ENCODE results near the gene CLEC1B. TPM values are rescaled to one million over a fixed set of nuclear protein-coding genes. Genes with fewer than 3 reads are reported as not detected.
"Not testable (repeated sequence)": the region's sequence is repeated elsewhere in the genome, so short reads cannot be mapped to it uniquely, and the experiment has no call there.

Gene CLEC1B
- 10 to 100 TPM in 1 of 2 donors, under 1 TPM in 1; 0.94 to 21.1 TPM for total RNA-seq
- total RNA-seq = 0 reads per million in 2 donors

GRCh38 chr12:9999016-9999415, at the start of gene CLEC1B:
Gene CLEC1B, minus strand, starts transcription at chr12:9999121. Its CDS starts 21 bp downstream, at chr12:9999100.
- Mint-ChIP-seq H3K27me3 (peaks cover 40% of the 10 kb centered on the region), H3K4me1 (no peaks in the 10 kb centered on the region), H3K4me3 (no peak within 1 kb of the TSS), H3K27ac (no peak within 1 kb of the TSS), H3K36me3 (ENCODE audit: low read depth) (peaks cover under 1% of the 10 kb centered on the region)
- no peak for ATAC-seq
- no peak for DNase-seq
- H3K9me3 ChIP-seq (ENCODE audit: control insufficient read depth, low read length, poor library complexity, severe bottlenecking) = no peaks in the 10 kb centered on the region

- Mint-ChIP-seq H3K27me3 (peaks cover 76% of the 10 kb centered on the region), H3K4me1 (peaks cover 8% of the 10 kb centered on the region), H3K27ac (no peak overlapping the region), H3K36me3 (ENCODE audit: low read depth) (no peaks in the 10 kb centered on the region), H3K4me3 (no peak overlapping the region)
- ATAC-seq (no peak), DNase-seq (no peak)
- H3K9me3 ChIP-seq (ENCODE audit: control insufficient read depth, low read length, poor library complexity, severe bottlenecking) = no peaks in the 10 kb centered on the region
These were observed 49.6 kb upstream of the CLEC1B start for GRCh38 chr12:10048526-10048925.

- no peaks in the 10 kb centered on the region for H3K4me1 Mint-ChIP-seq
- H3K4me3 Mint-ChIP-seq = no peak overlapping the region
- peaks cover 2% of the 10 kb centered on the region for H3K36me3 Mint-ChIP-seq (ENCODE audit: low read depth)
- ATAC-seq = no peak
- H3K27ac Mint-ChIP-seq = no peak overlapping the region
- no peaks in the 10 kb centered on the region for H3K9me3 ChIP-seq (ENCODE audit: control insufficient read depth, low read length, poor library complexity, severe bottlenecking)
- no peak for DNase-seq
- H3K27me3 Mint-ChIP-seq = peaks cover 80% of the 10 kb centered on the region
These were observed 43.2 kb upstream of the CLEC1B start for GRCh38 chr12:10042167-10042566.

- peaks cover 4% of the 10 kb centered on the region for H3K36me3 Mint-ChIP-seq (ENCODE audit: low read depth)
- no peaks in the 10 kb centered on the region for H3K9me3 ChIP-seq (ENCODE audit: control insufficient read depth, low read length, poor library complexity, severe bottlenecking)
- peaks cover 79% of the 10 kb centered on the region for H3K27me3 Mint-ChIP-seq
- DNase-seq = no peak
- no peak overlapping the region for H3K4me3 Mint-ChIP-seq
- no peak overlapping the region for H3K27ac Mint-ChIP-seq
- no peaks in the 10 kb centered on the region for H3K4me1 Mint-ChIP-seq
- ATAC-seq = no peak
These were observed 35.0 kb upstream of the CLEC1B start for GRCh38 chr12:10033783-10034545.

- no peaks in the 10 kb centered on the region for H3K4me1 Mint-ChIP-seq
- H3K36me3 Mint-ChIP-seq (ENCODE audit: low read depth) = peaks cover 4% of the 10 kb centered on the region
- DNase-seq (no peak), ATAC-seq (no peak)
- no peaks in the 10 kb centered on the region for H3K9me3 ChIP-seq (ENCODE audit: control insufficient read depth, low read length, poor library complexity, severe bottlenecking)
- H3K27ac Mint-ChIP-seq = no peak overlapping the region
- H3K4me3 Mint-ChIP-seq = no peak overlapping the region
- peaks cover 60% of the 10 kb centered on the region for H3K27me3 Mint-ChIP-seq
These were observed 32.9 kb upstream of the CLEC1B start for GRCh38 chr12:10031771-10032175.

- Mint-ChIP-seq H3K27ac (no peak overlapping the region), H3K36me3 (ENCODE audit: low read depth) (peaks cover 4% of the 10 kb centered on the region), H3K4me1 (no peaks in the 10 kb centered on the region), H3K4me3 (no peak overlapping the region), H3K27me3 (peaks cover 55% of the 10 kb centered on the region)
- ATAC-seq (no peak), DNase-seq (no peak)
- no peaks in the 10 kb centered on the region for H3K9me3 ChIP-seq (ENCODE audit: control insufficient read depth, low read length, poor library complexity, severe bottlenecking)
These were observed 32.4 kb upstream of the CLEC1B start for GRCh38 chr12:10031321-10031720.

GRCh38 chr12:10030446-10030845, 31.5 kb upstream of the CLEC1B start, which contains the start of gene CLEC9A:
Gene CLEC9A, plus strand, starts transcription at chr12:10030682. Its CDS starts 22,006 bp downstream, at chr12:10052688.
- peaks cover 4% of the 10 kb centered on the region for H3K36me3 Mint-ChIP-seq (ENCODE audit: low read depth)
- no peaks in the 10 kb centered on the region for H3K9me3 ChIP-seq (ENCODE audit: control insufficient read depth, low read length, poor library complexity, severe bottlenecking)
- DNase-seq (no peak), ATAC-seq (no peak)
- peaks cover 51% of the 10 kb centered on the region for H3K27me3 Mint-ChIP-seq
- no peak within 1 kb of the TSS for H3K27ac Mint-ChIP-seq
- H3K4me1 Mint-ChIP-seq = no peaks in the 10 kb centered on the region
- no peak within 1 kb of the TSS for H3K4me3 Mint-ChIP-seq

- Mint-ChIP-seq H3K27ac (no peak overlapping the region), H3K27me3 (peaks cover 41% of the 10 kb centered on the region), H3K4me1 (no peaks in the 10 kb centered on the region), H3K4me3 (no peak overlapping the region), H3K36me3 (ENCODE audit: low read depth) (peaks cover 4% of the 10 kb centered on the region)
- ATAC-seq (no peak), DNase-seq (no peak)
- H3K9me3 ChIP-seq (ENCODE audit: control insufficient read depth, low read length, poor library complexity, severe bottlenecking) = no peaks in the 10 kb centered on the region
These were observed 28.8 kb upstream of the CLEC1B start for GRCh38 chr12:10027721-10028120.

GRCh38 chr12:10027311-10027710, 28.4 kb upstream of the CLEC1B start:
- ATAC-seq (no peak), DNase-seq (no peak)
- Mint-ChIP-seq H3K27ac (no peak overlapping the region), H3K36me3 (ENCODE audit: low read depth) (peaks cover 4% of the 10 kb centered on the region), H3K27me3 (peaks cover 38% of the 10 kb centered on the region), H3K4me1 (no peaks in the 10 kb centered on the region), H3K4me3 (no peak overlapping the region)
- H3K9me3 ChIP-seq (ENCODE audit: control insufficient read depth, low read length, poor library complexity, severe bottlenecking) = no peaks in the 10 kb centered on the region

GRCh38 chr12:10026666-10027065, 27.7 kb upstream of the CLEC1B start:
- H3K36me3 Mint-ChIP-seq (ENCODE audit: low read depth); H3K4me1 Mint-ChIP-seq; DNase-seq; ATAC-seq; H3K27ac Mint-ChIP-seq; H3K4me3 Mint-ChIP-seq; H3K9me3 ChIP-seq (ENCODE audit: control insufficient read depth, low read length, poor library complexity, severe bottlenecking): not testable (repeated sequence)
- peaks cover 37% of the 10 kb centered on the region for H3K27me3 Mint-ChIP-seq

GRCh38 chr12:10025236-10025635, 26.3 kb upstream of the CLEC1B start:
- DNase-seq = no peak
- ATAC-seq = no peak
- H3K9me3 ChIP-seq (ENCODE audit: control insufficient read depth, low read length, poor library complexity, severe bottlenecking) = no peaks in the 10 kb centered on the region
- Mint-ChIP-seq H3K4me3 (no peak overlapping the region), H3K27me3 (peaks cover 31% of the 10 kb centered on the region), H3K36me3 (ENCODE audit: low read depth) (no peaks in the 10 kb centered on the region), H3K27ac (no peak overlapping the region), H3K4me1 (no peaks in the 10 kb centered on the region)

- Mint-ChIP-seq H3K27me3 (peaks cover 22% of the 10 kb centered on the region), H3K4me1 (no peaks in the 10 kb centered on the region), H3K36me3 (ENCODE audit: low read depth) (no peaks in the 10 kb centered on the region), H3K27ac (no peak overlapping the region), H3K4me3 (no peak overlapping the region)
- H3K9me3 ChIP-seq (ENCODE audit: control insufficient read depth, low read length, poor library complexity, severe bottlenecking) = no peaks in the 10 kb centered on the region
- DNase-seq (no peak), ATAC-seq (no peak)
These were observed 22.4 kb upstream of the CLEC1B start for GRCh38 chr12:10021342-10021741.

GRCh38 chr12:10018386-10018785, 19.5 kb upstream of the CLEC1B start:
- Mint-ChIP-seq H3K36me3 (ENCODE audit: low read depth) (no peaks in the 10 kb centered on the region), H3K27me3 (peaks cover 29% of the 10 kb centered on the region), H3K4me1 (no peaks in the 10 kb centered on the region), H3K27ac (no peak overlapping the region), H3K4me3 (no peak overlapping the region)
- DNase-seq (no peak), ATAC-seq (no peak)
- no peaks in the 10 kb centered on the region for H3K9me3 ChIP-seq (ENCODE audit: control insufficient read depth, low read length, poor library complexity, severe bottlenecking)

GRCh38 chr12:10016881-10017280, 18.0 kb upstream of the CLEC1B start:
- Mint-ChIP-seq H3K4me1 (no peaks in the 10 kb centered on the region), H3K36me3 (ENCODE audit: low read depth) (no peaks in the 10 kb centered on the region), H3K4me3 (no peak overlapping the region), H3K27ac (no peak overlapping the region), H3K27me3 (peaks cover 36% of the 10 kb centered on the region)
- DNase-seq (no peak), ATAC-seq (no peak)
- no peaks in the 10 kb centered on the region for H3K9me3 ChIP-seq (ENCODE audit: control insufficient read depth, low read length, poor library complexity, severe bottlenecking)
